Neuronal stem cell (in vitro differentiated cells): ENCODE data around the gene TXLNB.

ENCODE experiments used
- DNase-seq: peaks from one replicate; pipeline ENCODE4 v3.0.0-alpha.2; 2013; ENCODE audit warnings: low spot score
- H2AFZ ChIP-seq: one replicate; pipeline ENCODE4 v1.6.1; 2013; ENCODE audit warnings: mild to moderate bottlenecking, low read length, inconsistent platforms
- H2AK5ac ChIP-seq: 2 replicates; pipeline ENCODE4 v1.6.1; 2013; ENCODE audit warnings: low read depth, mild to moderate bottlenecking, inconsistent platforms, low read length, moderate library complexity, mixed read lengths
- H2BK120ac ChIP-seq: 2 replicates; pipeline ENCODE4 v1.6.1; 2013; ENCODE audit warnings: low read depth, mild to moderate bottlenecking, inconsistent platforms, low read length, moderate library complexity, mixed read lengths
- H2BK12ac ChIP-seq: one replicate; pipeline ENCODE4 v1.6.1; 2013; ENCODE audit warnings: low read length, inconsistent platforms
- H2BK15ac ChIP-seq: 2 replicates; pipeline ENCODE4 v1.6.1; 2013; ENCODE audit warnings: mild to moderate bottlenecking, low read length, inconsistent platforms, mixed read lengths
- H2BK5ac ChIP-seq: one replicate; pipeline ENCODE4 v1.6.1; 2013; ENCODE audit warnings: inconsistent platforms, mild to moderate bottlenecking, low read length, moderate library complexity
- H3K14ac ChIP-seq: one replicate; pipeline ENCODE4 v1.6.1; 2013; ENCODE audit warnings: low read length, inconsistent platforms
- H3K18ac ChIP-seq: 2 replicates; pipeline ENCODE4 v1.6.1; 2013; ENCODE audit warnings: low read length, inconsistent platforms
- H3K23ac ChIP-seq: 2 replicates; pipeline ENCODE4 v1.6.1; 2013; ENCODE audit warnings: low read depth, mild to moderate bottlenecking, mixed read lengths, low read length, inconsistent platforms; ENCODE audit not compliant: poor library complexity
- H3K27ac ChIP-seq: replicated peaks from 3 replicates; pipeline ENCODE4 v1.5.1; 2013; ENCODE audit warnings: low read length, inconsistent platforms
- H3K27me3 ChIP-seq, 3 experiments: 2 replicates each; pipeline ENCODE4 v1.6.1; 2013; ENCODE audit warnings: low read length in 3 of 3, mild to moderate bottlenecking in 2 of 3, inconsistent platforms in 1 of 3, low read depth in 1 of 3, mixed read lengths in 1 of 3, moderate library complexity in 1 of 3; ENCODE audit not compliant: control insufficient read depth in 3 of 3, insufficient read depth in 3 of 3
- H3K36me3 ChIP-seq, 2 donors: replicated peaks in 1 of 2; 2 replicates each; pipeline ENCODE4 v1.6.1; 2013; ENCODE audit warnings: low read length in 2 of 2; ENCODE audit not compliant: control insufficient read depth in 2 of 2, insufficient read depth in 2 of 2
- H3K4ac ChIP-seq: 2 replicates; pipeline ENCODE4 v1.6.1; 2013; ENCODE audit warnings: inconsistent platforms, mild to moderate bottlenecking, low read length, moderate library complexity
- H3K4me1 ChIP-seq, 2 donors: 1 replicate in 1 of 2; 2 replicates in 1 of 2; pipeline ENCODE4 v1.6.1; 2013; ENCODE audit warnings: low read length in 2 of 2, low read depth in 1 of 2; ENCODE audit not compliant: control insufficient read depth in 2 of 2, insufficient read depth in 1 of 2
- H3K4me2 ChIP-seq: one replicate; pipeline ENCODE4 v1.6.1; 2013; ENCODE audit warnings: mild to moderate bottlenecking, low read length, inconsistent platforms; ENCODE audit not compliant: insufficient read depth, poor library complexity, severe bottlenecking
- H3K4me3 ChIP-seq, 2 donors: 2 replicates each; pipeline ENCODE4 v1.5.1; 2013; ENCODE audit warnings: low read length in 2 of 2, mild to moderate bottlenecking in 2 of 2, inconsistent platforms in 1 of 2, moderate library complexity in 1 of 2
- H3K79me1 ChIP-seq: one replicate; pipeline ENCODE4 v1.6.1; 2013; ENCODE audit warnings: low read depth, mild to moderate bottlenecking, inconsistent platforms, low read length, moderate library complexity
- H3K9ac ChIP-seq: one replicate; pipeline ENCODE4 v1.6.1; 2013; ENCODE audit warnings: mild to moderate bottlenecking, low read depth, low read length, inconsistent platforms; ENCODE audit not compliant: poor library complexity
- H3K9me3 ChIP-seq, 2 donors: replicated peaks in 1 of 2; 2 replicates each; pipeline versions ENCODE3 to v1.6.1; 2013; ENCODE audit warnings: low read length in 2 of 2, mild to moderate bottlenecking in 2 of 2, inconsistent platforms in 1 of 2, low read depth in 1 of 2, mixed read lengths in 1 of 2, moderate library complexity in 1 of 2; ENCODE audit not compliant: control insufficient read depth in 2 of 2, insufficient read depth in 1 of 2
- H4K8ac ChIP-seq: one replicate; pipeline ENCODE4 v1.6.1; 2013; ENCODE audit warnings: low read depth, mild to moderate bottlenecking, inconsistent platforms, low read length, moderate library complexity
- H4K91ac ChIP-seq: one replicate; pipeline ENCODE4 v1.6.1; 2013; ENCODE audit warnings: low read length, low read depth, mild to moderate bottlenecking, inconsistent platforms; ENCODE audit not compliant: poor library complexity
- whole genome bisulfite sequencing, 2 donors: extraction: QIAGEN DNeasy Blood & Tissue Kit; methylation state at CpG; one replicate each; pipeline ENCODE4 v1.1.7; 2013; ENCODE audit warnings: missing lambda C conversion rate in 2 of 2, mixed read lengths in 1 of 2; ENCODE audit not compliant: insufficient read length in 2 of 2, insufficient replicate concordance in 1 of 2; ENCODE audit errors: extremely low coverage in 2 of 2; 5-methylcytosine and 5-hydroxymethylcytosine counted together

TXLNB gene

GRCh38 chr6:139265512-139266190, 26.1 kb downstream of the TXLNB start:
- no peak overlapping the region for H4K8ac ChIP-seq
- no peaks in the 10 kb centered on the region for H3K9me3 ChIP-seq
- no peak overlapping the region for H3K27ac ChIP-seq
- no peak overlapping the region for H3K14ac ChIP-seq
- no peak overlapping the region for H3K9ac ChIP-seq
- H3K4me1 ChIP-seq: peaks cover 0 to 4% of the 10 kb centered on the region in 2 donors
- H3K4me3 ChIP-seq: no peak overlapping the region
- no peak overlapping the region for H3K18ac ChIP-seq
- H2BK120ac ChIP-seq: no peak overlapping the region
- H2BK15ac ChIP-seq: no peak overlapping the region
- no peak overlapping the region for H2BK5ac ChIP-seq
- H3K4ac ChIP-seq: no peak overlapping the region
- no peak overlapping the region for H2AFZ ChIP-seq
- H3K23ac ChIP-seq: no peak overlapping the region
- no peak overlapping the region for H4K91ac ChIP-seq
- no peaks in the 10 kb centered on the region for H3K36me3 ChIP-seq
- H3K4me2 ChIP-seq: no peak overlapping the region
- no peaks in the 10 kb centered on the region for H3K27me3 ChIP-seq
- no peak for DNase-seq
- WGBS, 2 donors: no CpG with 5 or more reads among the region's 2 CpGs
- no peak overlapping the region for H2AK5ac ChIP-seq
- H3K79me1 ChIP-seq: no peaks in the 10 kb centered on the region
- no peak overlapping the region for H2BK12ac ChIP-seq

- peak overlapping the region; percentile 64 for H2AFZ ChIP-seq
- H3K23ac ChIP-seq: no peak overlapping the region
- no peaks in the 10 kb centered on the region for H3K9me3 ChIP-seq
- H3K4me2 ChIP-seq: no peak overlapping the region
- no peak overlapping the region for H2AK5ac ChIP-seq
- H2BK12ac ChIP-seq: no peak overlapping the region
- H3K4me1 ChIP-seq: peaks cover 0 to 4% of the 10 kb centered on the region in 2 donors
- H3K9ac ChIP-seq: no peak overlapping the region
- no peak overlapping the region for H3K4ac ChIP-seq
- no peaks in the 10 kb centered on the region for H3K36me3 ChIP-seq
- H2BK120ac ChIP-seq: no peak overlapping the region
- WGBS, 2 donors: no CpG with 5 or more reads among the region's 13 CpGs
- H3K4me3 ChIP-seq: no peak overlapping the region
- DNase-seq: no peak
- no peak overlapping the region for H4K8ac ChIP-seq
- no peak overlapping the region for H3K14ac ChIP-seq
- H2BK5ac ChIP-seq: no peak overlapping the region
- H3K27ac ChIP-seq: no peak overlapping the region
- H3K18ac ChIP-seq: no peak overlapping the region
- H3K27me3 ChIP-seq: no peaks in the 10 kb centered on the region
- H4K91ac ChIP-seq: no peak overlapping the region
- H2BK15ac ChIP-seq: no peak overlapping the region
- H3K79me1 ChIP-seq: no peaks in the 10 kb centered on the region
These were observed 29.1 kb downstream of the TXLNB start for GRCh38 chr6:139262519-139263300.

- H3K4me2 ChIP-seq: no peak overlapping the region
- H3K9me3 ChIP-seq: no peaks in the 10 kb centered on the region
- DNase-seq: no peak
- H2BK5ac ChIP-seq: no peak overlapping the region
- no peak overlapping the region for H3K27ac ChIP-seq
- no peak overlapping the region for H3K18ac ChIP-seq
- no peak overlapping the region for H4K91ac ChIP-seq
- H3K4me1 ChIP-seq: peaks cover 0 to 4% of the 10 kb centered on the region in 2 donors
- H3K4me3 ChIP-seq: no peak overlapping the region
- no peak overlapping the region for H3K23ac ChIP-seq
- H2AK5ac ChIP-seq: no peak overlapping the region
- H3K9ac ChIP-seq: no peak overlapping the region
- no peaks in the 10 kb centered on the region for H3K27me3 ChIP-seq
- H3K14ac ChIP-seq: no peak overlapping the region
- H3K36me3 ChIP-seq: no peaks in the 10 kb centered on the region
- H2BK15ac ChIP-seq: no peak overlapping the region
- H4K8ac ChIP-seq: no peak overlapping the region
- no peaks in the 10 kb centered on the region for H3K79me1 ChIP-seq
- no peak overlapping the region for H2BK120ac ChIP-seq
- no peak overlapping the region for H3K4ac ChIP-seq
- no peak overlapping the region for H2AFZ ChIP-seq
- no CpG with 5 or more reads among the region's 5 CpGs for WGBS, 2 donors
- H2BK12ac ChIP-seq: no peak overlapping the region
These were observed 33.9 kb downstream of the TXLNB start for GRCh38 chr6:139257821-139258398.

GRCh38 chr6:139257291-139257690, 34.5 kb downstream of the TXLNB start:
- H2BK5ac ChIP-seq: no peak overlapping the region
- no peak overlapping the region for H2AK5ac ChIP-seq
- no peaks in the 10 kb centered on the region for H3K36me3 ChIP-seq
- H3K9me3 ChIP-seq: no peaks in the 10 kb centered on the region
- H4K8ac ChIP-seq: no peak overlapping the region
- no peak overlapping the region for H3K4ac ChIP-seq
- H3K79me1 ChIP-seq: no peaks in the 10 kb centered on the region
- no peak overlapping the region for H2BK120ac ChIP-seq
- no CpG with 5 or more reads among the region's 3 CpGs for WGBS, 2 donors
- H3K14ac ChIP-seq: no peak overlapping the region
- H3K4me2 ChIP-seq: no peak overlapping the region
- H2BK15ac ChIP-seq: no peak overlapping the region
- H3K4me3 ChIP-seq: no peak overlapping the region
- H3K9ac ChIP-seq: no peak overlapping the region
- no peak overlapping the region for H2BK12ac ChIP-seq
- H2AFZ ChIP-seq: no peak overlapping the region
- DNase-seq: no peak
- H3K27me3 ChIP-seq: no peaks in the 10 kb centered on the region
- H3K23ac ChIP-seq: no peak overlapping the region
- no peak overlapping the region for H3K27ac ChIP-seq
- H3K18ac ChIP-seq: no peak overlapping the region
- no peaks in the 10 kb centered on the region for H3K4me1 ChIP-seq
- no peak overlapping the region for H4K91ac ChIP-seq
